Anterior cingulate cortex (tissue), 58 donors: ENCODE data around the gene SYNPO2.
"Not testable (repeated sequence)": the region's sequence is repeated elsewhere in the genome, so short reads cannot be mapped to it uniquely, and the experiment has no call there.

ENCODE experiments used
- DNase-seq, 58 donors: peaks; one replicate each; lab custom pipeline; 2025; lab: John Stamatoyannopoulos, UW

SYNPO2 gene

DNA sequence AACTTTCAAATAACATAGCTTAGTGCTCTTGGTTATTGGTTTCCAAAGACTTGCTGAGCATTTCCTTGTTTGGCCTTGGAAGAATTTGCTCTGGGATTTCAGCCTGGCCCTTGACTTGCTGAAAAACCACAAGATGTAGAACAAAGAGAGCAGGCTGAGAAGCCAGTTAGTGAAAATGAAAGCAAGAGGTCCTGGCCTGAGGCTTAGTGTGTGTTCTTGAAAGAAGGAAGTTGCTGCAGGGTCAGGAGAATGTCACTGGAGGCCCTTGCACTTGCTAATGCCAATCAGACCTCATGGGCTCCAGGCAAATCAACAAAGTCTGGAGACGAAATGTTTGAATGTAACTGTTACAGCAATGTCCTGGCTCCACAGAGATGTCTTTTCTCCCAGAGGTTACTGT, 79.4 kb downstream of the SYNPO2 start:
- DNase-seq: peak in 13 of 58 donors; percentile 6 to 62 (median 26)

DNA sequence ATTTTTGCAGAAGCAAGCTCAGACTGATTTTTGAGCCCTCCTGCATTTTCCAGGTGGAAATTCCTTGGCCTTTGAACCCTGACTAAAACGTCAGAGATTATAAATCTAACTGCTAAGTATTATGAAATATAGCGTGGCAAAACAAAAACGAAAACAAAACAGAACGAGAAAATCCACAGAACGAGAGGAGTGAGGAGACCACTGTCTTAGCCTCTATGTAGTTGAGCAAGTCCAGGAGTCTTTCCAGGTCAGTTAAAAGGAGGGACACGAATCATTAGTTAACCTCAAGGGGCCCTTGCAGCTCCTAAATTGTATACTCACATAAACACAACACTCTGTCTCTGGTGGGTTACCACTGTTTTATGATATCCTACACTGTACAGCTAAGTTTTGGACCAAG, 80.2 kb downstream of the SYNPO2 start:
- no peak for DNase-seq

DNA sequence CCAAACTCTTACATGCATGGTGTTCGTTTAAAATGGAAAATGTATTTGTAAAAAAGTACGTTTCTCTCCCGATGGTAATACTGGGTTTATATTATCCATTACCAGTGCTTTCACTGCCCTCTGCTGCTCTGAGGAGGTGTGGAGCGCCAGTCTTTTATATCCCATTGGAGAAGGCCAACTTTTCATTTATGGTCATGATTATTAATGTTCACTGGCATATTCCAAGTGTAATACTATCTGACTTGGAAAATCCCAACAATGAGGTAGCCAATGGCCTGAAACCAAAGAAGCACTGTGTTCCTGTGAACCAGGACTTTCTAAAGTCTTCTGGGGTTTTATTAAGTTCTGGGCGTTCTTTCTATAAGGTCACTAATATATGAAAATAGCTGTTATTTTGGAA, 80.7 kb downstream of the SYNPO2 start:
- peak in 4 of 58 donors; percentile 4 to 10 (median 8) for DNase-seq

DNA sequence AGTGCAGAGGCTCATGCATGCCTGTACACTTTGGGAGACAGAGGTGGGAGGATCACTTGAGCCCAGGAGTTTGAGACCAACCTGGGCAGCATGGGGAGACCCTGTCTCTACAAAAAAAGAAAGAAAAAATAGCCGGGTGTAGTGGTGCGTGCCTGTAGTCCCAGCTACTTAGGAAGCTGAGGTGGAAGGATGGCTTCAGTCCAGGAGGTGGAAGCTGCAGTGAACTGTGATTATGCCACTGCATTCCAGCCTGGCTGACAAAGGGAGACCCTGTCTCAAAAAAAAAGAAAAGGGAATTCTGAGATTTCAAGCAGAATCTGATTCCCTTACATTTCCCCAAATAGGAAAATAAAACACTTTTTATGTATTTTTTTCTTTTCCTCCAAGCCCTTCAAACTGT, 83.5 kb downstream of the SYNPO2 start:
- DNase-seq: no peak

DNA sequence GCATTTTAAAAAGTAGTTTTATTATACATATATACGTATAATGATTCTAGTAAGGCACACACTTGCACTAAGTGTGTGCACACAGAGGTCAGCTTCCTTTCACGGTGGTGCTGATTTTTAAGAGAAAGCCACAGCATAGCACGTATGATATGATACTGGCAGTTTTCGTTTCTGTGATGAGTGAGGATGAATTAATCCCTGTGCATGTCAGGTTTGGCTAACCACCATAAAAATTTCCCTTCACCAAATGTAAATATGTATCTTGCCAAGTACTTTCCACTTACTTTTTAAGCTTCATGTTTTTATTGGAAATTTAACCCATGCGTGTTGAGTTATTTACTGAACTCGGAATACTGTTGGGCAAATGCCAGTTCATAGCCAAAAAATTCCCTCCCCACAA, 84.6 kb downstream of the SYNPO2 start:
- no peak for DNase-seq

DNA sequence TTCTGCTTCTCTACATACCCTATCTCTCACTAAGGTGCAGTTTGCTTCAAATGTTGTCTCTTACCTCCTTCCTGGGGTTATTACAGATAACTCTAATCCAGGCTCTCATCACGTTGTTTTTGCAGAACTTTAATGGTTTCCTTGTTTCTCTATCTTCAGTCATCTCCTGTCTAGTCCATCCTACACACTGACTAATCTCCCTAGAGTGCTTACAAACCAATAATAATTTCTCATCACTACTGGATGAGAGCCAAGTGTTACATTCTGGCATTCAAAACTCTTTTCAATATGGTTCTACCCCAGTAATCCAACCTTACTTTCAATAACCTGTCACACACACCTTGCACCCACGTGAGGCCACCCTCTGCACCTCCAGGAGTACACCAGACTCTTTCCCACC, 86.1 kb downstream of the SYNPO2 start:
- no peak for DNase-seq

DNA sequence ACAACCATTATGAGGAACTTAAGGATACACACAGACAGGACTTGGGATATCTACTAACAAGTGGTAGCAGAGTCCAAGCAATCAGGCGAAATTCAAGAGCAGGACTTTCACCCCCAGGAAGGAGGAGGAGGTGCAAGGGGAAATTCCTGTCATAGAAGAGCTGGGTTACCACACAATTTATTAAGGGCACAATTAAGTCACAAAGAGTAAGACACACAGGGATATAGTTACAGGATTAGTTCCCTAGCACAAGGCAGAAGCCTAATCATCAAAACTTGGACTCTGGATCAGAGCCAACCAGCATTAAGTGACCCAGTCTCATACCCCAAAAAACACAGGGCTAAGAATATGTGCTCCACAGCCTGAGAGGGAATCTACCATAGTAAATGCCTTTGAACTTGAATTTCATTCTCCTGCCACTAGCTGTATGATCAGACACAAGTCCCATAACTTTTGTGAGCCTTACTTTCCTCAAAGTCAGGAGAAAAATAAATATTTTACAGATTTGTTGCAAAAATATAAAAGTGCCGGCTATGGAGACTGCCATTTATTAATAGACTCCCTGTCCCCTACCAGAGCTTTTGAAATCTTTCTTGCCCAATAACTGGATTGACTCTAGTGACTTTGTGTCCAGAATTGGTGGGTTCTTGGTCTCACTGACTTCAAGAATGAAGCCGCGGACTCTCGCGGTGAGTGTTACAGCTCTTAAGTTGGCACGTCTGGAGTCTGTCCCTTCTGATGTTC, 87.0 kb downstream of the SYNPO2 start:
- DNase-seq: no peak

DNA sequence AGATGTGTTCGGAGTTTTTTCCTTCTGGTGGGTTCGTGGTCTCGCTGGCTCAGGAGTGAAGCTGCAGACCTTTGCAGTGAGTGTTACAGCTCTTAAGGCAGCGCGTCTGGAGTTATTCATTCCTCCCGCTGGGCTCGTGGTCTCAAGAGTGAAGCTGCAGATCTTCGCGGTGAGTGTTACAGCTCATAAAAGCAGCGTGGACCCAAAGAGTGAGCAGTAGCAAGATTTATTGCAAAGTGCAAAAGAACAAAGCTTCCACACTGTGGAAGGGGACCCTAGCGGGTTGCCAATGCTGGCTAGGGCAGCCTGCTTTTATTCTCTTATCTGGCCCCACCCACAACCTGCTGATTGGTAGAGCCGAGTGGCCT, 87.5 kb downstream of the SYNPO2 start:
- not testable (repeated sequence) for DNase-seq

DNA sequence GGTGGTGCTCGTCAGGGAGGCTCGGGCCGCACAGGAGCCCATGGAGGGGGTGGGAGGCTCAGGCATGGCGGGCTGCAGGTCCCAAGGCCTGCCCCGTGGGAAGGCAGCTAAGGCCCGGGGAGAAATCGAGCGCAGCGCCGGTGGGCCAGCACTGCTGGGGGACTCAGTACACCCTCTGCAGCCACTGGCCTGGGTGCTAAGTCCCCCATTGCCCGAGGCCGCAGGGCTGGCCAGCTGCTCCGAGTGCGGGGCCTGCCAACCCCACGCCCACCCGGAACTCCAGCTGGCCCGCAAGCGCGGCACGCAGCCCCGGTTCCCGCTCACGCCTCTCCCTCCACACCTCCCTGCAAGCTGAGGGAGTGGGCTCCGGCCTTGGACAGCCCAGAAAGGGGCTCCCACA, 88.4 kb downstream of the SYNPO2 start:
- not testable (repeated sequence) for DNase-seq

DNA sequence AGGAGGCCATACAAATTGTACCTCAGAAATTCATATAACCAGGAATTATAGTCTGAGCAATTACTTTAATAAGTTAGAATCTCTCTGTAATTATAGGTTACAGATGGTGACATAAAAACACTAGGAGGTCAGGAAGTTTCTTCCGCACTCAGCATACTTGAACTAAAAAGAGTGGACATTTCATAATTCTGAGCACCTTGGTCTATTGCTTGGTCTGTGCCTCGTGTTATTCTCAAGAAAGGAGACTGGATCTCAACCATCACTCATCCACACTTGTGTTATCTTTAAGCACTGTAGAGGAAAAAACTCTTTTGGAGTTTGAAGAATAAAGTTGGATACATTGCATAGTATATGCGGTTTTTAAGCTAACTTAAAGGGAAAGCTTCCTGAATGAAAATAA, 91.1 kb downstream of the SYNPO2 start:
- DNase-seq: no peak

DNA sequence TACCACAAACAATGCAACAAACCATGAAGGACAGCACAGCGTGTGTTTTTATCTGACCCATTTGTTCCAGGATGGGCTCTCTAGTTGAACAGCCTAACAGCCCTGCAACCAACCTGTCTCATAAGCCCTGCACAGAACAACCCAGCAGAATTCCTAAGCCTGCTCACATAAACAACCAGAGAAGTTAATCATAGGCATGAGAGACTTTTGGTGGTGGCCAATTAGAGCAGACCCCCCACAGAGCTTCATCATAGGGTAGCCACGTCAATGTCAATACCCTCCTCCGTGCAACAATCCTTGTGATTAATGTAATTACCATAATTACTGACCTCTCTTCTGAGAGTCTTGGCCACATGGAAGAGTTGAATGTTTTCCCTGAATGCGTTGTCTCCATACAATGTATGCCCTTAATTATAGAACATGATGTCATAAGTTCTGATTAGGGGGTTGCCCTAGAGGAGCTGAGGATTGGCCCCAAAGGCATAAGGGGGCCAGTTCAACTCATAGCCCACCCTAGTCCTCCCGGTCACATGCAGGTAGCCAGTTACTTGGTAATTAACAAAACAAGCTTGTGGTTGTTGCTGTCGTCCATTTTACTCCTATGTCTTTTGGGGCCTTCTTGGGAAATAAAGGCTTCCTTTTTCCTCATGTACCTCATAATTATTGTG, 92.7 kb downstream of the SYNPO2 start:
- no peak for DNase-seq

DNA sequence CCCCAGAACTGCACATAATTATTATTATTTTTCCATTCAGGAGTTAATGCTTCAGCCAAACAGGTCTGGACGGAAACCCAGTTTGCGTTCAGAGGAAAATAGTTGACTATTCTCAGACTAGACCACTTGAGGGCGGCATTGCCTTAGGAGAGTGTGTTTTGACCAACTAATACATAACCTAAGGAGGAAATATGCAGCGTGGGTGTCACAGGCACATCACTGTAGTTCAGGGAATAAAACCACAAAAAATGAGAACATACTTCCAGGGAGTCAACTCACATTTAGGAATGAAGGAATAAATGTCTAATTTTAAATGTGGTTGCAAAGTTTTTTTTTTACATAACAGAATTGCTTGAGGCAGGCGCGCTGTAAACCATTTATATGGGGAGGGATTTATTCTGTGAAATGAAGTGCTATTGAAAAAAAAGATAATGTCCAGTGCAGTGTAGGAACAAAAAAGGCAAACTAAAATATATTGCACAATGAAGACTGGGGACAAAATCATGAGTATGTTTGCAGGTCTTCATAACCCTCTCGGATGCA, 93.3 kb downstream of the SYNPO2 start:
- peak in 44 of 58 donors; percentile 2 to 78 (median 26) for DNase-seq

DNA sequence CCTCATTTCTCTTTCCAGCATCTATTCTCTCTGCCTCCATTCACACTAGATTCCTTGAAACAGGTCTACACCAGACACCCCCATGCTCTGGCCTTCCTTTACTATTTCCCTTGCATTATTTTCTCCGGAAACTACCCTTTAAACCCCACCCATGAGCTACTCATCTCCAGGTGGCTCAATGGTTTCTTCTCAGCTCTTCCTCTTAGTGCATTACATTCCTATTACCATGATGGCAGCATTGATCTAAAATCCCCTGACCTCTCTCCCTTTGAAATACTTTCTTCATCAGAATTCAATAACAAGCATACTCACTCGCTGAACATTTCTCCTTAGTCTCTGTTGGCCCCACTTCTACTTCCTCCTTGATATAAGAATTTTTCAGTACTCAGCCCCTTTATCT, 94.6 kb downstream of the SYNPO2 start:
- no peak for DNase-seq

DNA sequence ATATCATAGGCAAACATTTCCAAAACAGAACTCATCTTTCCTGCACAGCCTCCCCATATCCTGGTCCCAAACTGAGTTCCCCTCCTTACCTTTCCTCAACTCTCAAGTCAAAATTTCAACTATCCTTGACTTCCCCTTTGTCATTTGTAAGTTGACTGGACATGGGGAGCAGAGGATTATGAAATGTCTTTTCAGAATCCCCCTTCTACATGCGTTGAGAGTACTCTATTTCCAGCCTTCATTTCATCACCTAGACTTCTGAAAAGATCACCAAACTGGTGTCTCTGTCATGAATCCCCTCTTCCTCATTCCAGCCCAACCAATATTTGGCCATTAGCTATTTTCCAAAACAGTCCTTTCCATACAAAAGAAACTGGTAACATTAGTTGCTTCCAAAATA, 95.2 kb downstream of the SYNPO2 start:
- no peak for DNase-seq

DNA sequence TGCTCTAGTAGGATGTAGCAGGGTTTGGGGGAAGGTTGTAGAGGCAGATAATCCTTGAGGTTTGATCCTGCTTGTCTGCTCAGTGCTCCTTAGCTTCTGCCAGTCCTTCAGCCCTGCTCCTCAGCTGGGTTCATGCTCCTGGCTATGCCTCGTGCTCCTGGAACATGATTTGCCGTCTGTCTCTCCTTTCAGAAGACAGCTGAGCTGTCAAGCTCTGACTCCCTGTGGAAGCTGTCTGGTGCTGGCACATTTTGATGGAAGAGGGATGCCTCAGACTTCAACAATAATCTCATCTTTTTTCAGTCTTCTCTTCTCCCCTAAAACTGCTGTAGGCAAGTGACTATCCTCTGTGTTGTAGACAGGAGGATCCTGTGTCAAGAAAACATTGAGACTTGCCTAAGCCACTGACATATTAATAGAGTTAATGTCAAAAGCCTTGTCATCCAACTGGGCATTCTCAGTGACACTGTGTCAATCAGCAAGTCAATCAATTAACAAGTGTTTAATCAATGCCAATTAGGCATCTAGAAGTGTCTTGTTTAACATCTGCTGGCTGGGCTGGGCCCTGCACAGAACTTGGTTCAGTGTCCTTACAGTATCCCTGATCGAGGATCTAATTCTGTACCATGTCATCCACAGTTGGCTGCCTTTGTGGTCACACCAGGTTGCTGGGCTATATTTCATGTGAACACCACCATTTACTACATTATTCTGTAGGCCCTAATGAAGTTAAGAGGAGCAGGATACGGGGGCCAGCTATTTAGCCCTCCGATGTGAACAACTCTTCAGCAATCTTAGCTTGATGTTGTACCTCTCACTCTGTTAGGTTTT, 96.7 kb downstream of the SYNPO2 start:
- no peak for DNase-seq

DNA sequence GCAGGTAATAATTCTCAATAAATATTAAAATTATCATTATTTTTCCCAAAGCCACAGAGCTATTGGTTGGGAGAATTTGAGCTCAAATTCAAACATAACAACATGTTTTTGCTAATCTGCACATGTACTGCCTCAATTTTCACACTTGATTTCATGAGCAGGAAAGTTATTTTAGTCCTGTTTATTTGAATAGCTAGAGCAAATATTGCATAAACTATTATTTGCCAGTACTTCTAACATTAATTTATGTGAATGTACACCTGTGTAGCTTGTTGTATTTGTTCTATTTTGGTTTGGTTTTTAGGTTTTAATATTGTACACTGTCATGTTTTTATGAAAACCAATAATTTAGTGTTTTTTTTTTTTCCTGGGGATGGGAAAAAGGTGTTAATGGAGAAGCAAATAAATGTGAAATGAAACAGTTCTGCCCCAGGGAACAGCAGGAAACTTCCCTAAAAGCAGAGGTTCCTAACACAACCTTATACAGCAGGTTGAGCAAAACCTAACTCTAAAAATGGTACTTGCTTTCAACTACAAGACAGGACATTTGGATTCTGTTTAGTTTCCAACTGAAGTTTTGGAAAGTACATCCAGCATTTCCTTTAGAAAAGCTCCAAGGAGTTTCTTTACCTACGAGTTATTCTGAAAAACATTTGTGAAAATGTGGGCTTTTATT, 99.4 kb downstream of the SYNPO2 start:
- no peak for DNase-seq

DNA sequence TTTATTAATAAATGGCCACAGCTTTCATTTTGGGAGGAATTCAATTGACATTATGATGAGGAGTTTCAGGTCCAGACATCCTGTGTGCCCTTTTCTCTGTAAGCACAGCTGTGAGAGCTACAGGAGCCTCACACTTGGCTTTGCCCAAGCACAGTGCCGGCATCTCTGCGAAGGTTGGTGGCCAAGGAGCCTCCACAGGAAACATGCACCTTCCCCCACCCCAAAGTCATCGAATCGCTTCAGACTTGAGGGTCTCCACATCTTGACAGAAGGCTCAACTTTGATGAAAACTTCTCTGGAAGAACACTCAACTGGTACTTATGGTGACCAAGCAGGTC, 100.0 kb downstream of the SYNPO2 start:
- DNase-seq: no peak

DNA sequence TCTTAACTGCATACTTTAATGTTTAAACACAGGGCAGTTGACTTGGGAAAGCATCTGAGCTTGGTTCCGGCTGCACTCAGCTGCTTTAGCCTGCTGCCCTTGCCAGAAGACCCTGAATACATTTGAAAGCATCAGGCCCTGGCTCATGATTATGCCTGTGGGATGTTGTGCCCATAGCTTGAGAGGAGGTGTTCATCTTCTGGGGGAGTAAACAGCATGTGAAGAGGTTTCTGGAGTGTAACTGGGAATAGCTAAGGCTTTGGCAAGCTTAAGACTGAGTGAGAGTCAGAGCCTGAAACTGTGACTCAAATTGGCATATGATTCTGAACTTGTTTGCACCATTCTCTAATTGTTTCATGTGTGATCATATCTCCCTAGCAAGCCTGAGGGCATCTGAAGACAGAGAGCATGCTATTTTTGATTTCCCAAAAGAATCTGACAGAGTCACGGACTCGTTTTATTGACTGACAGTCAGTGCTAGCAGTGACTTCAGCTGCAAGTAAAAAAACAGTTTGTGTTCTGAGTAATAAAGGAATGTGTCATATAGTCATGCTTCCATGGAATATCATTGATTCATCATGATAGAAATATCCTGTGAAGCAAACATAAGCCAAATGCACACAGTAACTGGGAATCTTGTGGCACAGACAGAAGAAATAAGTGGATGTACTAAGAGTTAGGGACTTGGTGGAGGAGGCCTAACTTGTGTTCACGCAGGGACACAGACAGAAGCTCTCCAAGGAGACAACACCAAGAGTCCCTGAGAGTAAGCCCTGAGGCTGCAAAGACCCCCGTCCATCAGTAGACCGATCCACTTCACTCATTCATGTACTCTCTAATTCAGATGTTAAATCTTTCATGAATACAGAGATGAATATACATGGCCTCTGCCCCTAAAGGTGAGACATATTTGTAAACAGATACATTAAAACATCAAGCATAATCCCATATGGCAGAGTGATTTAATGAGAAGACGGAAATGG, 100.7 kb downstream of the SYNPO2 start:
- DNase-seq: peak in 9 of 58 donors; percentile 6 to 72 (median 25)

DNA sequence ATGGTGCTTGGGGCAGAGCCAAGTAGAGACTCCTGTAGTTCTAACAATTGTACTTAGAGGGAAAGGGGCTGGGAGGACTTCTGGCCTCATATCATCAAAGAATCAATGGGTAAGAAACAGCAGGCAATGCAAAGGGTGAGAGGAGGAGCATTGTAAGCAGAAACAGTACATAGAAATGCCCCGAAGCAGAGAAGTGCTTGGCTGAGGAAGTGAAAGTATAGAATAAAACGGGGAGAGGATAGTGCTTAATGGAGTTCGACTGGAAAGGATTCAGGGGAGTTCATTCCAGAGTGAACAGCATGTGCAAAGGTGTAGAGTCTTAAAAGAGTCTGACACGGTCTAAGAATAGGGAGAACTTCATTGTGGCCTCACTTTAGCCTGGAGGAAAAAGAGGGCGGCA, 103.0 kb downstream of the SYNPO2 start:
- no peak for DNase-seq
